GM19468 (cell line): ENCODE data around the gene PRDX1.
A peak's percentile ranks its signal among the peaks of the same experiment; 100 is the strongest.
"Not testable (repeated sequence)": the region's sequence is repeated elsewhere in the genome, so short reads cannot be mapped to it uniquely, and the experiment has no call there.

Source experiments
- ATAC-seq: cut with Tn5 transposase; IDR thresholded peaks from one replicate; pipeline ENCODE4 v1.9.1; 2021; ENCODE audit warnings: mild to moderate bottlenecking, moderate library complexity, moderate number of reproducible peaks; ENCODE audit not compliant: unreplicated experiment; ENCODE audit errors: extremely low read depth

PRDX1 gene

DNA sequence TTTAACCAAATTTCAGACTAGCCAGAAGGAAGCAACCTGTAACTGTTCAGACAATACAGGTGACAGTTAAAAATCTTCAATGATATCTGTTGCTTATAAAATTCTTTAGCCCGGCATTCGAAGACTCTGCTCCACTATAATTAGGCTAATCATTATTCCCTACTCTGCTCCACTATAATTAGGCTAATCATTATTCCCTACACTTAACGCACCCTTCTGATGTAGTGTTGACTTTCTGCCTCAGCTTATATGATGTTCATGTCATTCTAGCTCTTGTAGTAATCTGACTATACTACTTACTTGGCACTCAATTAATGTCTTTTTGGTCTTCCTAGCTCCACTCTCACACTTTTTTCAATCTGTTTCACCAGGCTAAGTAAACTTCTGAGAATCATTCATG is 44.0 kb downstream of the PRDX1 start:
- no peak for ATAC-seq

GRCh38 chr1:45474194-45474593 is 47.5 kb downstream of the PRDX1 start:
- ATAC-seq, result not testable (repeated sequence)

DNA sequence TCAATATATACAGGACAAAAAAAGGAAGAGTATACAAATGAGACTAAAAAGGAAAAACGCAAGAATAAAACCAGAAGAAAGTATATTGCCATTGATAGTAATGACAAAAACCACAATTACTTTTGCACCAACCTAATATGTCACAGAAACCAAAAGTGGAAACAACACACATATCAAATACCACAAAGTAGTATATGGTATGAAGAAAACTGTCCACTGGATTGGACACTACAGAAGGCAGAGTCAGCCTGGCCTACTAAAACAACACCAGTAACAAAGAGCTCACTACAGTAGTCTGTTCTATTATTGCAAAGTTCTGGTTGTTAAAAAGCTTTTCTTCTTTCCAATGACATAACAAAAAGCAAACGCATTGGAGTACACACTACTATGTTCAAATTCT is 48.4 kb downstream of the PRDX1 start:
- ATAC-seq, result no peak

DNA sequence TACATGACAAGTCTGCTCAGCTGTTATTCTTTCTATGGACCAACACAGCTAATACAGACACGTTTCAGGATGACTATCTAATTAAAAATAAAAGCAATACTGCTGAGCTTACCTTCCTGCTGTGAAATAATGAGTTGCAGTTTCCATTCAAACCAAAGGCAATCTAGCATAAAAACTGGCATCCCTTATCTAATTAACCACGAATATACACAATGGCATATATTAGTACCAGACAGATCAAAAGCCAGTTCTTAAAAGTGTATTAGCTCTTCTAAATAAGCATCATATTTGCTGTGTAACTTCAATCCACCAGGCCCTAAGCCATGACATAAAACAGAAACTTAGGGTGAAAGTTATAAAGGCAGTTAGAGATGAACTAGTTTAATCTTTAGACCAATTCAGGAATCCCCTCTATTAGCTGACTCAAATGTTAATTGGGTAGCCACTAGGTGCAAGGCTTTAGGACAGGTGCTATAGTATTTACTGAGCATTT is 51.3 kb downstream of the PRDX1 start:
- peak; percentile 13 for ATAC-seq

- not testable (repeated sequence) for ATAC-seq
These were observed 54.3 kb downstream of the PRDX1 start for GRCh38 chr1:45467353-45467752.

GRCh38 chr1:45465277-45465676 is 56.4 kb downstream of the PRDX1 start:
- no peak for ATAC-seq
